Astrocyte (in vitro differentiated cells and primary cell): Measurements from ENCODE around the gene TRMT44. TPM values are rescaled to one million over a fixed set of nuclear protein-coding genes. Genes with fewer than 3 reads are reported as not detected.

ENCODE experiments used
- DNase-seq: peaks from one replicate; pipeline ENCODE4 v3.0.0-alpha.2; 2010; ENCODE audit warnings: low read depth
- FAIRE-seq: peaks from 2 replicates; lab custom pipeline; 2011; peaks lifted over from hg19 to GRCh38; lab: Jason Lieb, UNC
- H2AFZ ChIP-seq: 2 replicates; pipeline ENCODE4 v1.6.0; 2012; ENCODE audit warnings: low read depth, low read length, inconsistent platforms
- H3K27ac ChIP-seq: 2 replicates; pipeline ENCODE4 v1.5.1; 2011; ENCODE audit warnings: low read depth, low read length, inconsistent platforms
- H3K27me3 ChIP-seq: 2 replicates; pipeline ENCODE4 v1.6.0; 2011; ENCODE audit warnings: low read length, inconsistent platforms; ENCODE audit not compliant: insufficient read depth
- H3K36me3 ChIP-seq: 2 replicates; pipeline ENCODE4 v1.5.1; 2011; ENCODE audit warnings: low read length, inconsistent platforms; ENCODE audit not compliant: insufficient read depth
- H3K4me1 ChIP-seq: 2 replicates; pipeline ENCODE4 v1.5.1; 2011; ENCODE audit warnings: low read length, inconsistent platforms; ENCODE audit not compliant: insufficient read depth
- H3K4me2 ChIP-seq: 2 replicates; pipeline ENCODE4 v1.6.0; 2012; ENCODE audit warnings: low read length, inconsistent platforms
- H3K4me3 ChIP-seq: 2 replicates; pipeline ENCODE4 v1.5.1; 2011; ENCODE audit warnings: low read depth, mild to moderate bottlenecking, low read length, inconsistent platforms; ENCODE audit not compliant: insufficient read depth
- H3K79me2 ChIP-seq: 2 replicates; pipeline ENCODE4 v1.6.0; 2012; ENCODE audit warnings: mild to moderate bottlenecking, low read length, inconsistent platforms; ENCODE audit not compliant: insufficient read depth
- H3K9ac ChIP-seq: 2 replicates; pipeline ENCODE4 v1.6.0; 2012; ENCODE audit warnings: mild to moderate bottlenecking, low read length, inconsistent platforms
- H3K9me3 ChIP-seq: 2 replicates; pipeline ENCODE4 v1.5.1; 2012; ENCODE audit warnings: low read depth, mild to moderate bottlenecking, low read length, inconsistent platforms; ENCODE audit not compliant: insufficient read depth
- H4K20me1 ChIP-seq: 2 replicates; pipeline ENCODE4 v1.6.0; 2012; ENCODE audit warnings: low read length, inconsistent platforms; ENCODE audit not compliant: insufficient read depth
- H3K27ac Mint-ChIP-seq: one replicate; pipeline ENCODE4 v1.8.0; 2021; ENCODE audit warnings: mild to moderate bottlenecking, mixed read lengths; ENCODE audit not compliant: unreplicated experiment
- H3K27me3 Mint-ChIP-seq: one replicate; pipeline ENCODE4 v1.8.0; 2021; ENCODE audit warnings: low read depth, mixed read lengths; ENCODE audit not compliant: unreplicated experiment
- H3K36me3 Mint-ChIP-seq: one replicate; pipeline ENCODE4 v1.8.0; 2021; ENCODE audit warnings: low read depth, mixed read lengths; ENCODE audit not compliant: unreplicated experiment
- H3K4me1 Mint-ChIP-seq: one replicate; pipeline ENCODE4 v1.8.0; 2021; ENCODE audit warnings: low read depth, mixed read lengths; ENCODE audit not compliant: unreplicated experiment
- H3K4me3 Mint-ChIP-seq: one replicate; pipeline ENCODE4 v1.8.0; 2021; ENCODE audit warnings: mild to moderate bottlenecking, moderate library complexity, mixed read lengths; ENCODE audit not compliant: unreplicated experiment
- H3K9me3 Mint-ChIP-seq: one replicate; pipeline ENCODE4 v1.8.0; 2021; ENCODE audit warnings: mild to moderate bottlenecking, mixed read lengths; ENCODE audit not compliant: unreplicated experiment
- EZH2 ChIP-seq: IDR thresholded peaks from 2 replicates; pipeline ENCODE4 v1.6.1; 2012; ENCODE audit warnings: mild to moderate bottlenecking, low read length, inconsistent platforms; ENCODE audit not compliant: insufficient read depth
- total RNA-seq: library from RNA; stranded (reverse); gene quantifications from 2 replicates; pipeline ENCODE4 v1.2.1, GENCODE V29; 2021
- TF ChIP-seq, protein P1 (sequence below): IDR thresholded peaks from 2 replicates; pipeline ENCODE4 v1.5.1; 2011; ENCODE audit warnings: low read depth, mild to moderate bottlenecking, inconsistent platforms, low read length, moderate library complexity; ENCODE audit not compliant: insufficient read depth

Gene TRMT44
- total RNA-seq, 1 donor from 2014 or later: 18.0 TPM

DNA sequence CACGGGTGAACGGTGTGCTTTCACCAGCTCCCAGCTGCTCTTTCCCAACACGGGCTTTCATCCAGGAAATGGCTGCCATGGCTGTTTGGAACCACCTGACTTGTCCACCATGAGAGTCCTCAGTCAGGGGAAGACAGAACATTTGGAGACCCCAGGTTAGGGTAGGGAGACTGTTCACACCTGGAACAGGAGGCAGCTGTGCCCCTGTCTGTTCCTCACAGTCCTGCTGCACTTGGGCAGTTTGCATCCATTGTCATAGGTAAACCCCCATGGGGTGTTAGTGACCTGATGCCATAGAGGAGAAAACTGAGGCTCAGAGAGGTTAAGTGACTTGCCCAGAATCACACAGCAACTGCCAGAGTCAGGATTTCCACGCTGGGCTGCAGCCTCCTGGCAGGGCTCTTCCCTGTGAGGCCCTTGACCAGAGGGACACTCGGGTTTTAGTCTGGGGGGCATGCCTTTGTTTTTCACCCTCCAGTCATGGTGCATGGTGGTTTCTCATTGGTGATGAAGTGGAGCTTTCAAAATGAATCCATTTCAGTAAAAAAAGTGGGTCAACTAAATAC lies 54.5 kb downstream of the TRMT44 start:
- H3K27ac Mint-ChIP-seq: no peak overlapping the region
- TF ChIP-seq, protein P1, sequence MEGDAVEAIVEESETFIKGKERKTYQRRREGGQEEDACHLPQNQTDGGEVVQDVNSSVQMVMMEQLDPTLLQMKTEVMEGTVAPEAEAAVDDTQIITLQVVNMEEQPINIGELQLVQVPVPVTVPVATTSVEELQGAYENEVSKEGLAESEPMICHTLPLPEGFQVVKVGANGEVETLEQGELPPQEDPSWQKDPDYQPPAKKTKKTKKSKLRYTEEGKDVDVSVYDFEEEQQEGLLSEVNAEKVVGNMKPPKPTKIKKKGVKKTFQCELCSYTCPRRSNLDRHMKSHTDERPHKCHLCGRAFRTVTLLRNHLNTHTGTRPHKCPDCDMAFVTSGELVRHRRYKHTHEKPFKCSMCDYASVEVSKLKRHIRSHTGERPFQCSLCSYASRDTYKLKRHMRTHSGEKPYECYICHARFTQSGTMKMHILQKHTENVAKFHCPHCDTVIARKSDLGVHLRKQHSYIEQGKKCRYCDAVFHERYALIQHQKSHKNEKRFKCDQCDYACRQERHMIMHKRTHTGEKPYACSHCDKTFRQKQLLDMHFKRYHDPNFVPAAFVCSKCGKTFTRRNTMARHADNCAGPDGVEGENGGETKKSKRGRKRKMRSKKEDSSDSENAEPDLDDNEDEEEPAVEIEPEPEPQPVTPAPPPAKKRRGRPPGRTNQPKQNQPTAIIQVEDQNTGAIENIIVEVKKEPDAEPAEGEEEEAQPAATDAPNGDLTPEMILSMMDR: no peak
- TF ChIP-seq EZH2: no peak
- H3K36me3 ChIP-seq: no peaks in the 10 kb centered on the region
- no peak overlapping the region for H3K4me3 ChIP-seq
- H3K4me1 Mint-ChIP-seq: no peaks in the 10 kb centered on the region
- H3K9me3 ChIP-seq: no peaks in the 10 kb centered on the region
- peaks cover 4% of the 10 kb centered on the region for H3K27me3 ChIP-seq
- no peak overlapping the region for H3K4me3 Mint-ChIP-seq
- no peaks in the 10 kb centered on the region for H3K4me1 ChIP-seq
- no peak for FAIRE-seq
- no peak for DNase-seq
- H3K36me3 Mint-ChIP-seq: peaks cover 16% of the 10 kb centered on the region
- H3K4me2 ChIP-seq: no peak overlapping the region
- no peaks in the 10 kb centered on the region for H3K79me2 ChIP-seq
- no peak overlapping the region for H3K9ac ChIP-seq
- H2AFZ ChIP-seq: no peak overlapping the region
- H3K9me3 Mint-ChIP-seq: peaks cover 3% of the 10 kb centered on the region
- no peaks in the 10 kb centered on the region for H4K20me1 ChIP-seq
- H3K27ac ChIP-seq: no peak overlapping the region
- peaks cover 16% of the 10 kb centered on the region for H3K27me3 Mint-ChIP-seq

DNA sequence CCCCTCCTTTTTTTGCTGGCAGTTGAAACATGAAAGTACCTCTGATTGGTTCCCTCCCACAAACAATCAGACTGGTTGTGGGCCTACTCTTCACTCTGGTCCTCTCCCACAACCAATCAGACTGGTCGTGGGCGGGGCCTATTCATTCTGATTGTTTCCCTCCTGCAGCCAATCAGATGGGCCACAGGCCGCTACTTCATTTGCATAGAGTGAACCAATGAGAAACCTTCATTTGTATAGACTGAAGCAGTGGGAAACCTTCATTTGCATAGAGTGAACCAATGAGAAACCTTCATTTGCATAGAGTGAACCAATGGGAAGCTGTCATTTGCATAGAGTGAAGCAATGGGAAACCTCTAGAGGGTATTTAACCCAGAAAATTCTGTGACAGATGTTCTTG lies 55.2 kb downstream of the TRMT44 start:
- FAIRE-seq: no peak
- Mint-ChIP-seq H3K27me3 (peaks cover 16% of the 10 kb centered on the region), H3K36me3 (peaks cover 12% of the 10 kb centered on the region), H3K9me3 (peaks cover 3% of the 10 kb centered on the region), H3K4me3 (no peak overlapping the region), H3K27ac (no peak overlapping the region), H3K4me1 (no peaks in the 10 kb centered on the region)
- no peaks in the 10 kb centered on the region for H4K20me1 ChIP-seq
- H3K4me3 ChIP-seq: no peak overlapping the region
- H2AFZ ChIP-seq: no peak overlapping the region
- peaks cover 4% of the 10 kb centered on the region for H3K27me3 ChIP-seq
- TF ChIP-seq EZH2: no peak
- TF ChIP-seq, protein P1: no peak
- no peak overlapping the region for H3K27ac ChIP-seq
- H3K9me3 ChIP-seq: no peaks in the 10 kb centered on the region
- H3K4me2 ChIP-seq: no peak overlapping the region
- DNase-seq: no peak
- H3K9ac ChIP-seq: no peak overlapping the region
- H3K79me2 ChIP-seq: no peaks in the 10 kb centered on the region
- no peaks in the 10 kb centered on the region for H3K36me3 ChIP-seq
- no peaks in the 10 kb centered on the region for H3K4me1 ChIP-seq

DNA sequence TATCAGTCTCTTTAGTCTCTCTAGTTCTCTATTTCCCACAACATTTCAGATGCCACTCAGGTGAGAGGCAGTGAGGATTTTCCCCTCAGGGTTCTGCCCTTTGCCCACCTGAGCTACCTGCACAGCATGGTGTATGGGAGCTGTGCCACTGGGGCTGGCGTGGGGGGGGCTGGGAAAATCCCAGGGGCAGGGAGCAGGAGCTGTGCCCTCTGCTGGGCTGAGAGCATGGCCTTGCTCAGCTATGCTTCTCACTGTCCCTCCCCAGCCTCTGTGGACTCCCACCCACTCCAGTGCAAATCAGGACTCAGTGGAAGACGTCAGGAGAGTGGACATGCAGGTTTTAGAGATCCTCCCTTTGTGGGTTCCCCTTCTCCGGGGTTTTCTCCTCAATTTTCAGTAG lies 57.2 kb downstream of the TRMT44 start:
- peaks cover 3% of the 10 kb centered on the region for H3K4me1 Mint-ChIP-seq
- peaks cover 11% of the 10 kb centered on the region for H3K36me3 Mint-ChIP-seq
- TF ChIP-seq EZH2: no peak
- TF ChIP-seq, protein P1: no peak
- H3K4me2 ChIP-seq: no peak overlapping the region
- H3K4me1 ChIP-seq: peaks cover 2% of the 10 kb centered on the region
- H3K9me3 Mint-ChIP-seq: peaks cover 3% of the 10 kb centered on the region
- peaks cover 5% of the 10 kb centered on the region for H3K27me3 ChIP-seq
- H2AFZ ChIP-seq: no peak overlapping the region
- DNase-seq (no peak), FAIRE-seq (no peak)
- H3K4me3 Mint-ChIP-seq: no peak overlapping the region
- peaks cover 4% of the 10 kb centered on the region for H3K9me3 ChIP-seq
- H3K79me2 ChIP-seq: no peaks in the 10 kb centered on the region
- H3K9ac ChIP-seq: no peak overlapping the region
- no peaks in the 10 kb centered on the region for H3K36me3 ChIP-seq
- no peaks in the 10 kb centered on the region for H4K20me1 ChIP-seq
- H3K27ac Mint-ChIP-seq: no peak overlapping the region
- no peak overlapping the region for H3K4me3 ChIP-seq
- H3K27ac ChIP-seq: no peak overlapping the region
- peaks cover 20% of the 10 kb centered on the region for H3K27me3 Mint-ChIP-seq
